SH-SY5Y (cell line): ENCODE data around the gene SLCO3A1.

Source experiments
- GATA2 ChIP-seq: IDR thresholded peaks from 2 replicates; pipeline ENCODE4 v1.6.1; 2011; ENCODE audit warnings: mild to moderate bottlenecking, low read depth, low read length
- GATA3 ChIP-seq: IDR thresholded peaks from 2 replicates; pipeline ENCODE4 v1.6.1; 2011; ENCODE audit warnings: low read depth, mild to moderate bottlenecking, low read length, moderate library complexity

Gene SLCO3A1

GRCh38 chr15:91924837-91925495, 71.5 kb downstream of the SLCO3A1 start:
- TF ChIP-seq GATA3: no peak
- no peak for TF ChIP-seq GATA2

- no peak for TF ChIP-seq GATA2
- TF ChIP-seq GATA3: no peak
These were observed 72.3 kb downstream of the SLCO3A1 start for GRCh38 chr15:91925794-91926193.

- TF ChIP-seq GATA3: no peak
- TF ChIP-seq GATA2: no peak
These were observed 73.4 kb downstream of the SLCO3A1 start for GRCh38 chr15:91926908-91927270.

GRCh38 chr15:91927585-91927984, 74.1 kb downstream of the SLCO3A1 start:
- TF ChIP-seq GATA3 (no peak), GATA2 (no peak)

- TF ChIP-seq GATA3 (no peak), GATA2 (no peak)
These were observed 75.2 kb downstream of the SLCO3A1 start for GRCh38 chr15:91928675-91929074.

- TF ChIP-seq GATA3: peak; percentile 57; the same call in 1 of the 2 replicates
- TF ChIP-seq GATA2: peak; percentile 54
These were observed 76.0 kb downstream of the SLCO3A1 start for GRCh38 chr15:91929509-91929908.

- TF ChIP-seq GATA2 (no peak), GATA3 (no peak)
These were observed 76.6 kb downstream of the SLCO3A1 start for GRCh38 chr15:91930092-91930491.

- TF ChIP-seq GATA2 (no peak), GATA3 (no peak)
These were observed 82.8 kb downstream of the SLCO3A1 start for GRCh38 chr15:91936182-91936775.

- TF ChIP-seq GATA2: no peak
- no peak for TF ChIP-seq GATA3
These were observed 83.4 kb downstream of the SLCO3A1 start for GRCh38 chr15:91936927-91937326.

- TF ChIP-seq GATA2 (no peak), GATA3 (no peak)
These were observed 84.6 kb downstream of the SLCO3A1 start for GRCh38 chr15:91938136-91938535.

- TF ChIP-seq GATA3: no peak
- no peak for TF ChIP-seq GATA2
These were observed 85.9 kb downstream of the SLCO3A1 start for GRCh38 chr15:91939403-91939831.

- no peak for TF ChIP-seq GATA3
- TF ChIP-seq GATA2: no peak
These were observed 87.2 kb downstream of the SLCO3A1 start for GRCh38 chr15:91940496-91941381.

- TF ChIP-seq GATA2: no peak
- no peak for TF ChIP-seq GATA3
These were observed 88.6 kb downstream of the SLCO3A1 start for GRCh38 chr15:91941871-91942658.
